Measurements from ENCODE around the gene DCAF11.

Gene DCAF11

DNA sequence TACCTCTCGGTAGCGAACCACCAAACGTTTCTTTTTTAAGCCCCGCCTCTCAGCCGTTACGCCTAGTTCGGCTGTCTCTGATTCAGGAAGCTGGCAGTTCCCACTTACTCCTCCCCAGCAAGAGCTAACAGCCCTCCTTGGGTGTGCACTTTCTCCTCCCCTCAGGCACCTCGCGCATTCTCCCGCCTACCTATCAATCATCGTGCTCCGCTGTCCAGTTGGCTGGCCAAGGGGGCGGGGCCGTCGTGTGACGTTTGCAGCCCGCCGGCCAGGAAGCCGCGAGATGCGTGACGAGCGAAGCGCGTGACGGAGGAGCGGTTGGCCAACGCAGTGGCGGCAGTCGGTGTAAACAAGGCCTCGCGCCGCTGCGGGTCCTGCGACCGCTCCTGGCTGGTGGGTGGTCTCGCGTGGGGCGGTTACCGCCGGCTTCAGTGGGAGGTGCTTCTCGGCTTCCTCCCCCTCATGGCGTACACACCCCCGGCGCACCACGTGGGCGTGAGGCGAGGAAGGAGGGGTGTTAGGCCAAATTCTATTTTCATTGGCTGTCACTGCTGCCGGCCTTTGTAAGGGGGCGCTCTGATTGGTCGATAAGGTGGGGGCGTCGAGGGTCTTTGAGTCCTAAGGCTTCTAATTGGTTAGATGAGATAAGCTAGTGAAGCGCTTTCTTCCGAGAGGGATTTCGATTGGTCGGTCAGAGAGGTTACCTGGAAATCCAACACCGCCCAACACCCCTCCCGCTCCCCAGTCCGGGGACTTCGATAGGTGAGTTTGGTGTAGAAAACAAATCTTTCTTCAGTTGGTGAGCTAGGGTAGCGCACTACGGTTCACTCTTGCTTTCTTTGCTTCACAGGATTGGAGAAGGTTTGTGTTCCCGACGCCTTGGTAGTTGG lies at the start of gene DCAF11, which contains the start of gene NRL:
TSS of gene DCAF11 (plus strand) at position 246 of the 890 bp plus-strand sequence. CDS start 818 bp downstream, outside the sequence.
TSS of gene NRL (minus strand) at position 418 of the 890 bp plus-strand sequence. CDS start 32,101 bp downstream, outside the sequence.
- peak; percentile 99 for DNase-seq

DNA sequence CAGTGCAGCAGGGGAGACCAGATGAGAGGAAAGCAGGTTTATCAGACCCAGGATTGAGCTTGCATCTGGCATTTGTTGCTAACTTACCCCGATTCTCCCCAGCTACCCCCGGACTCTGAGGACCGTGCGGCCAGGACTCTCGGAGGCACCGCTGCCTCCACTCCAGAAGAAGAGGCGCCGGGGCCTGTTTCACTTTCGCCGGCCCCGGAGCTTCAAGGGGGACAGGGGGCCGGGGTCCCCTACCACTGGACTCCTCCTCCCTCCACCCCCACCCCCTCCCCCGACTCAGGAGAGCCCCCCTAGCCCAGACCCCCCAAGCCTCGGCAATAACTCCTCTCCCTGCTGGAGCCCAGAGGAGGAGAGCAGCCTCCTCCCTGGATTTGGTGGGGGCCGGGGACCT lies 49.7 kb upstream of the DCAF11 start:
- DNase-seq, result no peak

DNA sequence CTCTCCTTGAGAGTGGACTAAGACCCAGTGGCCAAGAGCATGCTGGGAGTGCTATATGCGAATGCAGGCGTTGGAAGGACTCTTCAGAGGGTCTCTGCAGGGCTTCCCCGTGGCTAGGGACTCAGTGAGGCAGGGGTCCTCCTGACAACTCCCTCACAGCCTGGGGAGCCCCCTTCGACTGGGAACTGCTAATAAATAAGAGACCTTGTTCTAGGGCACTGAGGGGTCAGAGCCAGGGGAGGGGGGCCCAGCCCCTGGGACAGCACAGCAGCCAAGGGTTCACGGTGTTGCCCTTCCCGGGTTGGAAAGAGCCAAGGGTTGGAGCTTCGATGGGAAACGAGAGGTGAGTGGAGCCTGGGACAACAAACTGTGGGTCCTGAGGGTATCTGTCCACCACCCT lies 49.2 kb upstream of the DCAF11 start:
- DNase-seq, result no peak

DNA sequence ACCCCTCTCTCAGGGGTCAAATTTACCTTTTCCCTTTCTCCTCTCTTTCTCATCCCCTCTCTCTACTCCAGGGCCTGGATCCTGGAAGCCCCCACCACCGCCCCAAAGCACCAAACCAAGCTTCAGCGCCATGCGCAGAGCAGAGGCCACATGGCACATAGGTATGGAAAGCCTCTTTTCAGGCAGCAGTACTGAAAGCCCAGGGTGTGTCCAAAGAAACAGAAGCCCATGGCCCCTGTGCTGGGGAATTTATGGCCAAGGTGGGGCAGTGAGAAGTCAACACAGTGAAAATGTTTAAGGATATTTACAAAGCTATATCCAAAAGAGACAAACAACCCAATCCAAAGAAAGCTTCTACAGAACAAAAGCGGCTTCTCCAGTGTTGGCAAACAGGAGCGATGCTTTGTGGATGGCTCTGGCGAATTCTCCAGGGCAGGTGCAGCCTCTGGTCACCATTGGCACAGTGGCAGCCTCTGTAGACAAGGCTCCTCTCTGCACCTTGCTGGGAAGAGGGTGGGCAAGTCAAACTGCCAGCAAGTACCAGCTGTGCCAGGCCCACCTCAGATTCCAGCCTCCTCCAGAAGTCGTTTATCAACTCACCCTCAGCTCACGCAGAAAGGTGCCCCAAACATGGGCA lies 48.0 kb upstream of the DCAF11 start:
- no peak for DNase-seq

- no peak for DNase-seq
Measured at GRCh38 chr14:24067133-24068082, 47.2 kb upstream of the DCAF11 start.

- no peak for DNase-seq
Measured at GRCh38 chr14:24068711-24069410, 45.7 kb upstream of the DCAF11 start.

DNA sequence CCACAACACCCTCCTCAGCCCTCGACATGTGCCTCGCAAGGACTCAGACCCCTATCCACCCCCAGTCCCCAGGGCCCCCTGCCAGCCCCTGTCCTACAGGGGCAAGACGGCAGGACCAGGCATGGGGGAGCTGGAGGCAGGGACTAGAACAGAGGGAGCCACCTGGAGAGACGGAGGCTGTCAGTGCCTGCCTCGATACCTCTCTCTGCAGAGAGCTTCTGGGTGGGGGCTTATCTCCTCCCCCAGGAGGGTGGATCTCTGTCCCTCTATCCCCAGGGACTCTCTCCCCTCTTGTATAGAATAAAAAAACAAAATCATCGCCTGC lies 45.2 kb upstream of the DCAF11 start:
- DNase-seq, result no peak

GRCh38 chr14:24070285-24071143 lies 44.1 kb upstream of the DCAF11 start:
- no peak for DNase-seq

DNA sequence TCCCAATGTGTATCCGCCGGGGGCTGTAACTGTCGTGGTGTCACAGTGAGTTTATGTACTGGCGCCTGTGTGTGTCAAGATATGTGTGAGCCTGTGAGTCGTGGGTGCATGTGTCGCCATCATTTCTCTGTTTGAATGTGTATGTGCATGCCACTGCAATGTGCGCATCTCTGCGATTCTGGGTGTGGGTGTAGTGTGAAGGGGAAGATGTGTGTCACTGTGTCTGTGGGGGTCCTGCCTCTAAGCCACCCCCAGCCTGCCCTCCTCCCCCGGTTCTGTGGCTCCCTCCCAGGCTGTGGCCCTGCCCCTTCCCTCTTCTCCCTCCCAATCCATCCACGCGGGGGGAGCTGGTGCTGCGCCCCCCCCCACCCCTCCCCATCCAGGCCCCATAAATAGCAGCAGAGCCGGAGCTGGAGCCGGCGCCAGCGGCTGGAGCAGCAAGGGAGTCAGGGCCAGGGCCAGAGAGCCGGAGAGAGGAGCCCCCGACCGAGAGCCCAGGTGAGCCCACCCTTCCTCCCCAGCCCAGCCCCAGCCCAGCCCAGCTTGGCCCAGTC lies 43.4 kb upstream of the DCAF11 start, which contains the start of gene CPNE6:
TSS of gene CPNE6 (plus strand) at position 419 of the 554 bp plus-strand sequence. CDS start 1,375 bp downstream, outside the sequence.
- DNase-seq, result no peak

DNA sequence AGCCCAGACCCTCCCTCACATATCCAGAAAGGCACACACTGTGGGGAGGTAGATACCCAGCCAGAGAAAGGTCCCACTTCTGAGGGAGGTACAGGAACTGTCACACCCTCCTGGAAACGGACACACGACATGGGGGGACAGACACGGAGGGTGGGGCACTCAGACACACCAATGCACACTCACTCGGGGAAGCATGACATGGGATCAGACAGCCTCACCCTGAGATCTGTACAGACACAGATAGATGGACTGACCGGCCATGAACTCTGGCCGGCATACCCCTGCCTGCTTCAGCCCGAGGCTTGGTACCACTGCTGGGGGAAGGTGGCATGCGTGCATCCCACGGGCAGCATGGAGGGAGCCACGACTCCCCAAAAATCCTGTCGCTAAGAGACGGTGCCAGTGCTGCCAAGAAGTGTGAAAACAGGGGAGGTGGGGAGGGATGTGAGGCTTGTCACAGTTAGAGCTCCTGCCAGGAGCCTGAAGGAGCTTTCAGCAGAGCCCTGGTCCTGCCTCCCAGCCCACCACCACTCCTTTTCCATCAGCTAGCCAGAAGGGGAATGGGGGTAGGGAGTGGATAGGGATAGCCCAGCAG lies 42.6 kb upstream of the DCAF11 start:
- DNase-seq, result no peak

- no peak for DNase-seq
Measured at GRCh38 chr14:24072436-24072835, 42.1 kb upstream of the DCAF11 start.

DNA sequence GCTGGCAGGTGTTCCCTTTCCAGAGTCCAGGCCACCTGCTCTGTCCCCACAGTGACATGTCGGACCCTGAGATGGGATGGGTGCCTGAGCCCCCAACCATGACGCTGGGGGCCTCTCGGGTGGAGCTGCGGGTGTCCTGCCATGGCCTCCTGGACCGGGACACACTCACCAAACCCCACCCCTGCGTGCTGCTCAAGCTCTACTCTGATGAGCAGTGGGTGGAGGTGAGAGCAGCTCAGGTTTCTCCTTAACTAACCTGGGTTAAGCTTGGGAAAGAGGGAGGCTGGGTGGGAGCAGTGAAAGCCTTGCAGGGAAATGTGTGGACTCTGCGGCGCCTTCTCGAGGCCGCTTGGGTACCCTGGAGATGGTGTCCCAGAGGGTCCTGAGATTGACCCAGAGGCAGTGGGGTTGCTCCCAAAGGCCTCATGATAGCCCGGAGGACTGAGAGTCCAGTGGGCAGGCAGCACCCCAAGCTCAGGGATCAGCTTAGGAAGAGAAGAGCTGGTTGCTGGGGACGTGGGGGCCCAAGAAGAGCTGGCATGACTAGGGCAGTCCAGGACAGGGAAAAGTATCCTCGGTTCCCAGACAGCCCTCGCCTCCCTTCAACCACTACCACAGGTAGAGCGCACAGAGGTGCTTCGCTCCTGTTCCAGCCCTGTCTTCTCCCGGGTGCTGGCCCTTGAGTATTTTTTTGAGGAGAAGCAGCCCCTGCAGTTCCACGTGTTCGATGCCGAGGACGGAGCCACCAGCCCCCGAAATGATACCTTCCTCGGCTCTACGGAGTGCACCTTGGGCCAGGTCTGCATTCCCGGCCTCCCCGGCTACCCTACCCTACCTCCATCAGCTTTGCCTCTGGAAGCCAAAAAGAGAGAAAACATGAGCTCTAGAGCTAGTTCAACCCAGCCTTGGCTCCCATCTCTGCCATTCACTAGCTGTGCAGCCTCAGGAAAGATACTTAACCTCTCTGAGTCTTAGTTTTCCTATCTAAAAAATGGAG lies 41.4 kb upstream of the DCAF11 start:
- no peak for DNase-seq

GRCh38 chr14:24074625-24075484 lies 39.7 kb upstream of the DCAF11 start:
- DNase-seq, result no peak

DNA sequence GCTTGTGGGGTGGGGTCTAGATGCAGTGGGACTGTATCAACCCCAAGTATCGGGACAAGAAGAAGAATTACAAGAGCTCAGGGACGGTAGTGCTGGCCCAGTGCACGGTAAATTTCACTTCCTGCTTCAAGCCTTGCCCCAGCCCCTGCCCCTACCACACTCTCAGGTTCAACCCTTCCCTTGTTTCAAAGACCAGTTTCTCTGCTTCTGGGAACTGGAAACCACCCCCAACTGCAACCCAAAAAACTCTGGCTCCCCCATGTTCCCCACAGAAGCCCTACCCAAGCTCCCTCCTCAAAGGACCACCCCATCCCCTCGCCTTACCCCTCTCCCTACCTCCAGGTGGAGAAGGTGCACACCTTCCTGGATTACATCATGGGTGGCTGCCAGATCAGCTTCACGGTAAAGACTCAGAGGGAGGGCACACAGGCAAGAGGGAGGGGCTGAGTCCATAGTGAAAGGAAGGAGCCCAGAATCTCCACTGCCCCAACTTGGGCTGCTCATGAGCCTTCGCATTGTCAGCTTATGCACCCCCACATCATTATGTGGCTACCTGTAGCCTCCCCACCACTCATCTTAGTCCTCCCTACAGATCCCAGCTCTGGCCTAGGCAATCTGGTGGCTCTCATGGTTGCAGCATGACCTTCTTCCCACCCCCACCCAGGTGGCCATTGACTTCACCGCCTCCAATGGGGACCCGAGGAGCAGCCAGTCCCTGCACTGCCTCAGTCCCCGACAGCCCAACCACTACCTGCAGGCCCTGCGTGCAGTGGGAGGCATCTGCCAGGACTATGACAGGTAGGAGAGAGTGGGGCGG lies 38.9 kb upstream of the DCAF11 start:
- no peak for DNase-seq

DNA sequence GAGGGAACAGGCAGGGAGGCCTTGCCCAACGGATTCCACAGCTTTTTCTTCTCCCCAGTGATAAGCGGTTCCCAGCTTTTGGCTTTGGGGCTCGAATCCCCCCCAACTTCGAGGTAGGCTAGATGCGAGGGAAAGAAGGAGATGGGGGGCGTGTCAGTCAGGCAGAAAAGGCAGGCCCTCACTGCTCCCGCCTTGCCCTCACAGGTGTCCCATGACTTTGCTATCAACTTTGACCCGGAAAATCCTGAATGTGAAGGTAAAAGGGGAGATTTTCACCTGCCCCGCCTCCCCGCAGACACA lies 38.3 kb upstream of the DCAF11 start:
- DNase-seq, result no peak

- DNase-seq, result no peak
Measured at GRCh38 chr14:24077086-24077485, 37.5 kb upstream of the DCAF11 start.

GRCh38 chr14:24078146-24078545 lies 36.4 kb upstream of the DCAF11 start:
- no peak for DNase-seq
